NCI-H748 (cell line): Measurements from ENCODE around the gene TOP3A.
A peak's percentile ranks its signal among the peaks of the same experiment; 100 is the strongest.

Source experiments
- DNase-seq: peaks from one replicate; lab custom pipeline; 2025; ENCODE audit not compliant: unreplicated experiment; lab: John Stamatoyannopoulos, UW

Gene TOP3A

GRCh38 chr17:18235743-18236256 is 79.0 kb downstream of the TOP3A start:
- DNase-seq: no peak

DNA sequence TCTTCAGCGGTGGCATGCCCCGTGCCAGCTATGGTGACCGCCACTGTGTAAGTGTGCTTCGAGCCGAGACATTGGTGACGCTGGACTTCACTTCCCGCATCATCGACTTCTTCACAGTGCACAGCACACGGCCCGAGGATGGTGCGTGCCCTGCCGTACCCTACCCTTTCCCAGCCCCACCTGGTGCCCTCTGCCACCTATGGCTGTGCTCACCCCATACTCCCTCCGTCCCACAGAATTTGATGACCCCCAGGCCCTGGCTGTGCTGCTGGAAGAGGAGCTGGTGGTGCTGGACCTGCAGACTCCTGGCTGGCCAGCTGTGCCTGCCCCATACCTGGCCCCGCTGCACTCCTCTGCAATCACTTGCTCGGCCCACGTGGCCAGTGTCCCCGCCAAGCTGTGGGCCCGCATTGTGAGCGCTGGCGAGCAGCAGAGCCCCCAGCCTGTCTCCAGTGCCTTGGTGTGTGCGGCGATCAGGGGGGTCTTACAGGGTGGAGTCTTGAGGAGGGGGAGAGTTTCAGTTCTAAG is 79.9 kb downstream of the TOP3A start:
- no peak for DNase-seq

DNA sequence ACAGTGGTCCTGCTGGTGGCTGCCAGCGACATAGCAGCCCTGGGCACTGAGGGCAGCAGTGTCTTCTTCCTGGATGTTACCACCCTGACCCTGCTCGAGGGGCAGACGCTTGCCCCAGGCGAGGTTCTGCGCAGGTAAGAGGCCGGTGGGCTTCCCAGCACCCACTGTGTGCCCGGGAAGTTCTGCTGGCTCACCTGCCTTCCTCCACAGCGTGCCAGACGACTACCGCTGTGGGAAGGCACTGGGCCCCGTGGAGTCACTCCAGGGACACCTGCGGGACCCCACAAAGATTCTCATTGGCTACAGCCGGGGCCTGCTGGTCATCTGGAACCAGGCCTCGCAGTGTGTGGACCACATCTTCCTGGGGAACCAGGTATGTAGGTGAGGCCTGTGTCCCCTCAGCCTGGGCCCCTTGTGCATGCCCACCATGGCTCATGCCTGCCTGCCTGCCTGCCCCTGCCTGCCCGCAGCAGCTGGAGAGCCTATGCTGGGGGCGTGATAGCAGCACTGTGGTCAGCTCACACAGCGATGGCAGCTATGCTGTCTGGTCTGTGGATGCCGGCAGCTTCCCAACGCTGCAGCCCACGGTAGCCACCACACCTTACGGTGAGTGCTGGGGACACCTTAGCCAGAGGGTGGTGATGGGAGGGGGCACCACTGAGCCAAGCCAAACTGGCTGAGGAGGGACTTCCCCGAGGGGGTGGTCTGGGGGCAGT is 80.8 kb downstream of the TOP3A start:
- DNase-seq: no peak

GRCh38 chr17:18231164-18231563 is 83.6 kb downstream of the TOP3A start:
- no peak for DNase-seq

DNA sequence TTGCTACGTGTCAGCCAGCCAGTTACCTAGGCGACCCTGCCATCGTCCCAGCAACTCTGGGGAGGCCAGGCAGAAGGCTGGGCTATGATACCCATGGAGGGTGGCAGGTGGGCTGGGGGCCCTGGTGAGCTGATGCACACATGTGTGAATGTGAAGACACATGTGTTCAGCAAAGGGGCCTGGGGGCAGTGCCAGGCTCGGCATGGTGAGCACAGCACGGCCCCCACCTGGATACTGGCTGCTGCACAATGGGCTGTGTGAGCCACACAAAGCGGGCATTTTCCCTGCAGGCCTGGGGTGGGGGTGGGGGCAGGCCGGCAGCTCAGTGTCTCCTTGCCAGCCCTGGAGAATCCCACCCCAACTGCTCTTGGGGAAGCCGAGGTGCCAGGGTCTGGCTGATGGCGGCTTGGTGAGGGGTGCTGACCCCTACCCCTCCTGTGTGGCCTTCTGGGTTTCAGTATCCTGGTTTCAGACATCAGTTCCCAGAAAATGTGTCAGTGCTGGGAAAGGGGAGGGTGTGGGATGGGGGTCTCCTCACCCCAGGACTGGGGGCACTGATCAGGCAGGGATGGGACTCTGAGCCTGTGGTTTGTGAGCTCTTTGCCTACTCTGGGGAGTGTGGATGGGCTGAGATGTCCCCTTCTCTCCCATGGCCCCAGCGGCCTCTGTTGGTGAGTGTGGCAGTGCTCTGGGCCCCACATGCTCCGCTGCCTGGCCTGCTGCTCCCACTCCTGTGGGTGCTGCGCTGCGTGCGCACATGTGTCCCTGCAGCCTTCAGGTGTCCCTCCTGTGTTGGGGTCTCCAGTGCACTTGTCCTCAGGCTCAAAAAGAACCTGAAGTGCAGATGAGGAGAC is 84.3 kb downstream of the TOP3A start:
- DNase-seq: no peak

DNA sequence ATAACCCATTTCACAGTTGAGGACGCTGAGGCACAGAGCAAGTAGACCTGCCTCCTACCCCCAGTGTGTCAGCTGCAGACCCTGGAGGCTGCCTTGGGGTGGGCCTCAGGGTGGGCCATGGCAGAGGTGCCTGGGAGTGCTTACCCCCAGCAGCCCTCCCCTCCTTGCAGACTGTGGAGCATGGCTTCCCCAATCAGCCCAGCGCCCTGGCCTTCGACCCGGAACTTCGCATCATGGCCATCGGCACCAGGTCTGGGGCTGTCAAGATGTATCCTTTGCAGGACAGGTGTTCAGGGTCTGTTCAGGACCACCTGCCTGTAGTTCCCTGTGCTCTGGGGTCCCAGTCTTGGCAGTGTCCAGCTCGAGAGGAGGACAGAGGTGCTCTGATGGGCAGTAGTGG is 85.0 kb downstream of the TOP3A start:
- no peak for DNase-seq

- DNase-seq: no peak
Measured at GRCh38 chr17:18229254-18229653, 85.5 kb downstream of the TOP3A start.

- DNase-seq: no peak
Measured at GRCh38 chr17:18228176-18228682, 86.6 kb downstream of the TOP3A start.

DNA sequence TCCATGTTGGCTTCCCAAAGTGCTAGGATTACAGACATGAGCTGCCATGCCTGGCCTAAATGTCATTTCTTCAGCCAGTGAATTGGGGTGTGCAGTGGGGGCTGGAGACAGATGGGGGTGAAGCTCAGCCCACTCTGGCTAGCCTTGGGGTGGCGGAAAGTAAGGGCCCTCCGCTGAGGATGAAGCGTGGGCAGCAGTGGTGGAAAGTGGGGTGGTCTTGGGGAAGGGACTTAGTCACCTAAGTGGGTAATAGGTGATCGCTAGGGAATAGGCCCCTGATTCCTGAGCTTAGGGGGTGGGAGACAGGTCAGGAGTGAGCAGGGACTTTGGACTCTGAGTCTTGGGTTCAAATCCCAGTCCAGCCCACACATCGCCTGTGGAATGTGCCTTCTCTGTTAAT is 87.2 kb downstream of the TOP3A start:
- DNase-seq: no peak

GRCh38 chr17:18226284-18226945 is 88.4 kb downstream of the TOP3A start:
- no peak for DNase-seq

DNA sequence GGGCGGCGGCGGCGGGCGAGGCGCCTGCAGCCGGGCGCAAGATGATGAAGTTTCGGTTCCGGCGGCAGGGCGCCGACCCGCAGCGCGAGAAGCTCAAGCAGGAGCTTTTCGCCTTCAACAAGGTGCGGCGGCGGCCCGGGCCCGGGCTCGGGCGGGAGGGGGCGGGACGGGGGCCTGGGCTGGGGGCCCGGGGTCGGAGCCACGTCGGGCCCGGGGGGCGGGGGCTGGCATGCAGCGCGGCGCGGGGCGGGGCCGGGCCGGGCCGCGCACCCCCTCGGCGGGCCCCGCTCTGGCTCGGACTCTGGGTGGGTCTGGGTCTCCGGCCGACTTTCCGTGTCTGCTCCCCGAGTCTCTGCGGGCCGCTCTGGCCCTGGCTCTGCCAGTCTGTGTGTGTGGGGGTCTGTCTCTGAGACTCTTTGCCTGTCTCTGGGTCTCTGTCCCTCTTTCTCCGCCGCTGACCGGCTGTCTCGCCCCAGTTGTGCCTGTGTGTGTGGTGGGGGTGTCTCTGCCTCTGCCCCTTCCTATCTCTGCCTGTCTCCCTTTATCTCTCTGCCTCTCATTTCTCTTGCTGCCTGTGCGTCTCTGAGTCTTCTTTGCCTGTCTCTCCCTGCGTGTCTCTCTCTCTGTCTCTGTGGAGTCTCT is 89.0 kb downstream of the TOP3A start:
- peak; percentile 64 for DNase-seq

GRCh38 chr17:18225121-18225641 is 89.6 kb downstream of the TOP3A start, which contains the start of gene LLGL1:
Gene LLGL1, plus strand, starts transcription at chr17:18225635. Its CDS starts 48 bp downstream, at chr17:18225683.
- peak; percentile 98 for DNase-seq

DNA sequence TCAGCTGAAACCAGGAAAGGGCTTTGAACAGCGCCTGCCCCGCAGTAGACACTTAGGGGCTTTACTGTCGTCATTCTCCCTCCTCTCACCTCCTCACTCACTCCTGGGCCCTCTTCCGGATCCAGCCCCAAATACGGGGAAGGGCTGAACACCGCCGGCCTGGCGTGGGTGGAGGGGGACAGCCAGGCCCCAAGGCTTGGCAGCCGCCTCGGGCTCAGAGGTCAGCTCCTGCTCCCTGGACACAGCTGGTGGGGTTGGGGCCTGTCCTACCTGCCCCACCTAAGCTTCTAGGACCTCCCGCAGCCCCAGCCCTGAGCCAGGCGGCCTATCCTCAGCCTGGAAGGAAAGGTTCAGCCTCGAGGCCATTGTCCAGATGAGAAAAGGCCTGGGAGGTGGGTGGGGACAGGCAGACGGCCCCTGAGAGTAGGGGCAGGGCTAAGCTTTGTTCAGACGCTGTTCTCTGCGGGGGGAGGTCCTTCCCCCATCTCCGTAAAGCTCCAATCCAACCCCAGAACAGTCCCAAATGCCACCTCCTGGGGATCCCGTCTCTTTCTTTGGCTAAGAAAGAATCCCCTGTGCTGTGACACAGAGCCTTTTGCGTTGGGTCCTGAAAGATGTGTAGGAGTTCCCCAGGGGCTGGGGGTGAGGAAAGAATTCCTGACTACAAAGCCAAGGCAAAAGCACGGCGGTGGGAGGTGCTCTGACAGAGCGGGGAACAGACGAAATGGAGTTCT is 90.2 kb downstream of the TOP3A start:
- no peak for DNase-seq

- no peak for DNase-seq
Measured at GRCh38 chr17:18224053-18224386, 90.8 kb downstream of the TOP3A start.
